ENCODE results near the gene RBFOX1. TPM values are rescaled to one million over a fixed set of nuclear protein-coding genes. Genes with fewer than 3 reads are reported as not detected.

Gene RBFOX1
- total RNA-seq, 2 donors from 2014 or later = 1.6 to 2.6 TPM

DNA sequence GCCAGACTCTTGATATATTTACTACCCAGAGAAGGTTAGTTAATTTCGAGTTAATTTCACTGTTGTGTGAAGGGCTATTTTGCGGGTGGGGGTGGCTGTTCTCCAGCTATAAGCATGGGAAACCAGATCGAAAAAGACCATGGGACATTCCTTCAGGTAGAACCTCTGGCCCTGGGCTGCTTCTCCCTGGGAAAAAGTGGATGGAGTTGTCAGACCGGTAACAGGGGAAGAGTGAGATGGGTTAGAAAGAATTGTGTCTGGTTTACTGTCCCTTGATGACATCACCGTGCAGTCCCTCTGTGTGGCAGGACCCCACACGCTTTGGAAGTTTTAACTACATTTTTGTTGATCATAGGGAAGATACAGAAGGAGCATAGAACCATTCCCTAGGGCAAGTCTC lies 296.3 kb downstream of the RBFOX1 start:
- no peak for DNase-seq
- no peaks in the 10 kb centered on the region for H3K4me1 ChIP-seq
- intact Hi-C loops (cut with DNase I) = no loop called here
- no peaks in the 10 kb centered on the region for H3K27me3 ChIP-seq
- H3K36me3 ChIP-seq = no peaks in the 10 kb centered on the region
- TF ChIP-seq, protein P1, sequence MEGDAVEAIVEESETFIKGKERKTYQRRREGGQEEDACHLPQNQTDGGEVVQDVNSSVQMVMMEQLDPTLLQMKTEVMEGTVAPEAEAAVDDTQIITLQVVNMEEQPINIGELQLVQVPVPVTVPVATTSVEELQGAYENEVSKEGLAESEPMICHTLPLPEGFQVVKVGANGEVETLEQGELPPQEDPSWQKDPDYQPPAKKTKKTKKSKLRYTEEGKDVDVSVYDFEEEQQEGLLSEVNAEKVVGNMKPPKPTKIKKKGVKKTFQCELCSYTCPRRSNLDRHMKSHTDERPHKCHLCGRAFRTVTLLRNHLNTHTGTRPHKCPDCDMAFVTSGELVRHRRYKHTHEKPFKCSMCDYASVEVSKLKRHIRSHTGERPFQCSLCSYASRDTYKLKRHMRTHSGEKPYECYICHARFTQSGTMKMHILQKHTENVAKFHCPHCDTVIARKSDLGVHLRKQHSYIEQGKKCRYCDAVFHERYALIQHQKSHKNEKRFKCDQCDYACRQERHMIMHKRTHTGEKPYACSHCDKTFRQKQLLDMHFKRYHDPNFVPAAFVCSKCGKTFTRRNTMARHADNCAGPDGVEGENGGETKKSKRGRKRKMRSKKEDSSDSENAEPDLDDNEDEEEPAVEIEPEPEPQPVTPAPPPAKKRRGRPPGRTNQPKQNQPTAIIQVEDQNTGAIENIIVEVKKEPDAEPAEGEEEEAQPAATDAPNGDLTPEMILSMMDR (IDR thresholded peaks at IDR 0.05) = no peak
- H3K9me3 ChIP-seq = no peaks in the 10 kb centered on the region
- no peak overlapping the region for H3K4me3 ChIP-seq
- no peak overlapping the region for H3K9ac ChIP-seq (ENCODE audit: low read depth in 2 of 2, low read length in 2 of 2)
- H3K27ac ChIP-seq = no peak overlapping the region

DNA sequence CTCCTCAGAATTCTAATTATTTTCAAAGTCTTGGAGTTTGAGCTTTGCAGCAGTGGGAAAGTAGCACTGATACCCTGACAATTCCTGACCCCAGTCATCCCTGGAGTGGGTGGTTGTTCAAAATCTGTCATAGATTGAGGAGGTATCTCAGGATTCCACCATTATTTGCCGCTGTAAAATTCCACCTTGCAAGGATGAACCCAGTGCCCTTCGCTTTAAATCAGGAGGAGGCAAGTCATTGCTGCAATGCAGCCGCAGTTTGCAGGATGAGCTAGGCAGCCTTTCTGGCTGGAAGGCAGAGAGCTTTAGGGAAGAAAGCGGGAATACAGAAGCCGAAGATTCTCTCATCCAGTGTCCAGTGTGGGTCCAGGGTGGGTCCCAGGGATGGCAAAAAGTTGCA lies 296.9 kb downstream of the RBFOX1 start:
- TF ChIP-seq, protein P1 (IDR thresholded peaks at IDR 0.05) = no peak
- H3K36me3 ChIP-seq = no peaks in the 10 kb centered on the region
- H3K4me3 ChIP-seq = no peak overlapping the region
- no peaks in the 10 kb centered on the region for H3K9me3 ChIP-seq
- DNase-seq = no peak
- intact Hi-C loops (cut with DNase I) = no loop called here
- H3K27me3 ChIP-seq = no peaks in the 10 kb centered on the region
- no peaks in the 10 kb centered on the region for H3K4me1 ChIP-seq
- no peak overlapping the region for H3K9ac ChIP-seq (ENCODE audit: low read depth in 2 of 2, low read length in 2 of 2)
- H3K27ac ChIP-seq = no peak overlapping the region

DNA sequence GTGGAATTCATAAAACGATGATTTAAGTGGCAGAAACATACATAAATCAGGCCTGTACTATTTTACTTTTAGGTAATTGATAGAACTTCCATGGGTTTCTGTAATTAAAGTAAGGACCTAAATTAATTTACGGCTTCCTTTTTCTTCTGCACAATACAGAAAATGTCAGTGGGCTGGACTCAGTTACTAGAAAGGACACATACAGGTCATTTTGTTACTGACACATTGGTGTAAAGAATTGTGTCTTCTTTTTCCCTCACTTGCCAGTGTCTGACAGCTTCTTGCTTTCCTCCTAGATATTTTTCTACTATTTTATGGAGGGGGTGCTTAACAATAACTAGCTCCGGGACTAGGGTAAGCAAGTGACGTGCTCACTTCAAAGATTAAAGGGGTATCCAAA lies 304.8 kb downstream of the RBFOX1 start:
- intact Hi-C loops (cut with DNase I) = loop anchor here (10.0 kb wide), 1 partner anchor 53 kb away; no protein-coding TSS in a partner anchor
- no peak for DNase-seq
- no peak overlapping the region for H3K4me3 ChIP-seq
- no peaks in the 10 kb centered on the region for H3K36me3 ChIP-seq
- H3K9ac ChIP-seq (ENCODE audit: low read depth in 2 of 2, low read length in 2 of 2) = no peak overlapping the region
- H3K9me3 ChIP-seq = no peaks in the 10 kb centered on the region
- TF ChIP-seq, protein P1 (IDR thresholded peaks at IDR 0.05) = no peak
- H3K27ac ChIP-seq = no peak overlapping the region
- no peaks in the 10 kb centered on the region for H3K27me3 ChIP-seq
- no peaks in the 10 kb centered on the region for H3K4me1 ChIP-seq

DNA sequence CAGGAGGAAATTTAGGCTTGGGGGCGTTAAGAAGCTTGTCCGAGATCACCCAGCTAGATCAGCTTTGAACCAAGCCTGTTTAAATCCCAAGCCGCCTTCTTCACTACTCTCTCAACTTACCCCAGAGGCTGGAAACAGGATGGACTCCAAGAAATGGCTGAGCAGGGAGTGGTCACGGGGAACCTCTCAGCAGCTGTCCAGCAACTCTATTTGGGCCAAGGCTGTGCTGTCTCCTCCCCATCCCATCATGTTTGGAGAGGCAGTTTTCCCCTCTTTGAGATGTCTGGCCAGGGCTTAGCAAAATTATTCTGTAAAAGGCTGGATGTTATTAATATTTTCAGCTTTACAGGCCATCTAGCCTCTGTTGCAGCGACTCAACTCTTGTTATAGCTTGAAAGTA lies 305.7 kb downstream of the RBFOX1 start:
- intact Hi-C loops (cut with DNase I) = loop anchor here (10.0 kb wide), 1 partner anchor 54 kb away; no protein-coding TSS in a partner anchor
- H3K27ac ChIP-seq = no peak overlapping the region
- H3K4me1 ChIP-seq = no peaks in the 10 kb centered on the region
- DNase-seq = no peak
- no peaks in the 10 kb centered on the region for H3K36me3 ChIP-seq
- H3K9me3 ChIP-seq = no peaks in the 10 kb centered on the region
- H3K9ac ChIP-seq (ENCODE audit: low read depth in 2 of 2, low read length in 2 of 2) = no peak overlapping the region
- TF ChIP-seq, protein P1 (IDR thresholded peaks at IDR 0.05) = no peak
- H3K27me3 ChIP-seq = no peaks in the 10 kb centered on the region
- H3K4me3 ChIP-seq = no peak overlapping the region

DNA sequence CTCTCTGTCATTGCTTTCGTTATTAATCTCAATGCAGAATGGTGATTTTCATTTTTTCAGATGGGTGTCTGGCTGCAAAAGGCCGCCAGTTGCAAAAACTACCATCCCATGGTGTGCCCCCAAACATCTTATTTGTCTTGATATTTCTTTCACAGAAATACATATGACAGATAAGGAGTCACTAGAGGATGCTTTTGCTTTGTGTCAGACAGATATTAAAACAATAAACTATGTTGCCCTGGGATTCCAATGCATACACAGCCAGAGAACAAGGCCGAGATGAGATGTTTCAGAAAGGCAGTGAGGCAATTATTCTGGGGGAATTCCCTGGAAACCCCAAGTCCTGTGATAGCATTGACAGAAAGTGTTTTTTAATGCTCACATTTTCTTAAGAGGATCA lies 307.7 kb downstream of the RBFOX1 start:
- Histone ChIP-seq H3K4me3 (no peak overlapping the region), H3K36me3 (no peaks in the 10 kb centered on the region), H3K27me3 (no peaks in the 10 kb centered on the region), H3K4me1 (no peaks in the 10 kb centered on the region), H3K9ac (ENCODE audit: low read depth in 2 of 2, low read length in 2 of 2) (no peak overlapping the region), H3K9me3 (no peaks in the 10 kb centered on the region), H3K27ac (no peak overlapping the region)
- intact Hi-C loops (cut with DNase I) = no loop called here
- TF ChIP-seq, protein P1 (IDR thresholded peaks at IDR 0.05) = no peak
- no peak for DNase-seq

DNA sequence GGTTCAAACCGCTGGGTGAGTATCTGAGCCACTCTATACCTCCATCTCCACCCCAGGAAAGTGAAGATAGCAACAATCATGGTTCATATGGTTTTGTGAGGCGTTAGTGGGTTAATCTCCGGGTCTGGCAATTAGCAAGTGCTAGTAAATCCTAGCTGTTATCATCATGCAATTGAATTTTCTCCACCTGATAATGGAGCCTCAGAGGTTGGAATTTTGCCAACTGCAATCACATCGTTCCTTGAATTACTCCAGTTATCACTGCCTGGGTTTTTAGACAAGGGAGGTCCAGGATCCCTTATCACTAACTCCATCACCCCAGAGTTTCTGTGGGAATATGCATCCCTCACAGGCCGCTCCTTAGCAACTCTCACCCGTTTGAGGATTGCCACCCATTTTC lies 311.5 kb downstream of the RBFOX1 start:
- Histone ChIP-seq H3K27ac (no peak overlapping the region), H3K4me3 (no peak overlapping the region), H3K27me3 (no peaks in the 10 kb centered on the region), H3K36me3 (no peaks in the 10 kb centered on the region), H3K9me3 (no peaks in the 10 kb centered on the region), H3K9ac (ENCODE audit: low read depth in 2 of 2, low read length in 2 of 2) (no peak overlapping the region), H3K4me1 (no peaks in the 10 kb centered on the region)
- no peak for DNase-seq
- TF ChIP-seq, protein P1 (IDR thresholded peaks at IDR 0.05) = no peak
- intact Hi-C loops (cut with DNase I) = no loop called here

All from colonic mucosa (tissue), 4 donors.